HEK293T (cell line): ENCODE results near the gene ABLIM2.

Experiments
- CTCF ChIA-PET: fragments of 350-600 bp; formaldehyde crosslinking; extraction: SDS; loops from one replicate; lab custom pipeline; 2021; ENCODE audit warnings: antibody characterized with exemption, inconsistent platforms; lab: Yijun Ruan, JAX
- POLR2A ChIA-PET: fragments of 350-600 bp; formaldehyde crosslinking; extraction: SDS; loops from one replicate; lab custom pipeline; 2020; ENCODE audit warnings: antibody characterized with exemption, inconsistent platforms; lab: Yijun Ruan, JAX
- DNase-seq: peaks from one replicate; pipeline ENCODE4 v3.0.0; 2012; ENCODE audit warnings: mixed read lengths; ENCODE audit errors: extremely low spot score
- ARNT ChIP-seq: fragments of 450-650 bp; IDR thresholded peaks from 2 replicates; pipeline ENCODE4 v1.6.1; 2017; ENCODE audit warnings: mild to moderate bottlenecking
- BHLHE40 ChIP-seq: fragments of 450-650 bp; IDR thresholded peaks from 2 replicates; pipeline ENCODE4 v1.6.1; 2016; ENCODE audit warnings: mild to moderate bottlenecking, moderate library complexity, borderline replicate concordance
- CTBP1 ChIP-seq: fragments of 450-650 bp; IDR thresholded peaks from 2 replicates; pipeline ENCODE4 v1.6.1; 2016; ENCODE audit warnings: borderline replicate concordance
- ELF4 ChIP-seq: fragments of 450-650 bp; IDR thresholded peaks from 2 replicates; pipeline ENCODE4 v1.6.1; 2017; ENCODE audit warnings: antibody characterized with exemption
- FOXA1 ChIP-seq: fragments of 450-650 bp; IDR thresholded peaks from 2 replicates; pipeline ENCODE4 v1.6.1; 2016; ENCODE audit warnings: mild to moderate bottlenecking
- FOXK2 ChIP-seq: fragments of 450-650 bp; IDR thresholded peaks from 2 replicates; pipeline ENCODE4 v1.6.1; 2016; ENCODE audit warnings: mild to moderate bottlenecking
- FOXM1 ChIP-seq: fragments of 450-650 bp; IDR thresholded peaks from 2 replicates; pipeline ENCODE4 v1.6.1; 2017; ENCODE audit warnings: mild to moderate bottlenecking, borderline replicate concordance
- HDGF ChIP-seq: fragments of 450-650 bp; IDR thresholded peaks from 2 replicates; pipeline ENCODE4 v1.6.1; 2017; ENCODE audit warnings: antibody characterized with exemption, borderline replicate concordance
- L3MBTL2 ChIP-seq: fragments of 450-650 bp; conservative IDR thresholded peaks from 2 replicates; pipeline ENCODE4 v1.6.1; 2016; ENCODE audit warnings: mild to moderate bottlenecking
- LEF1 ChIP-seq: fragments of 450-650 bp; IDR thresholded peaks from 2 replicates; pipeline ENCODE4 v1.6.1; 2017; ENCODE audit warnings: mild to moderate bottlenecking, borderline replicate concordance
- NFRKB ChIP-seq: fragments of 450-650 bp; IDR thresholded peaks from 2 replicates; pipeline ENCODE4 v1.6.1; 2016; ENCODE audit warnings: mild to moderate bottlenecking, moderate library complexity
- PKNOX1 ChIP-seq: fragments of 450-650 bp; IDR thresholded peaks from 2 replicates; pipeline ENCODE4 v1.6.1; 2016
- SP1 ChIP-seq: fragments of 450-650 bp; IDR thresholded peaks from 2 replicates; pipeline ENCODE4 v1.6.1; 2017
- SUZ12 ChIP-seq: fragments of 450-650 bp; IDR thresholded peaks from 2 replicates; pipeline ENCODE4 v1.6.1; 2016; ENCODE audit warnings: mild to moderate bottlenecking
- TARDBP ChIP-seq: fragments of 450-650 bp; IDR thresholded peaks from 2 replicates; pipeline ENCODE4 v1.6.1; 2016
- ZNF384 ChIP-seq: fragments of 450-650 bp; IDR thresholded peaks from 2 replicates; pipeline ENCODE4 v1.6.1; 2016

ABLIM2 gene

DNA sequence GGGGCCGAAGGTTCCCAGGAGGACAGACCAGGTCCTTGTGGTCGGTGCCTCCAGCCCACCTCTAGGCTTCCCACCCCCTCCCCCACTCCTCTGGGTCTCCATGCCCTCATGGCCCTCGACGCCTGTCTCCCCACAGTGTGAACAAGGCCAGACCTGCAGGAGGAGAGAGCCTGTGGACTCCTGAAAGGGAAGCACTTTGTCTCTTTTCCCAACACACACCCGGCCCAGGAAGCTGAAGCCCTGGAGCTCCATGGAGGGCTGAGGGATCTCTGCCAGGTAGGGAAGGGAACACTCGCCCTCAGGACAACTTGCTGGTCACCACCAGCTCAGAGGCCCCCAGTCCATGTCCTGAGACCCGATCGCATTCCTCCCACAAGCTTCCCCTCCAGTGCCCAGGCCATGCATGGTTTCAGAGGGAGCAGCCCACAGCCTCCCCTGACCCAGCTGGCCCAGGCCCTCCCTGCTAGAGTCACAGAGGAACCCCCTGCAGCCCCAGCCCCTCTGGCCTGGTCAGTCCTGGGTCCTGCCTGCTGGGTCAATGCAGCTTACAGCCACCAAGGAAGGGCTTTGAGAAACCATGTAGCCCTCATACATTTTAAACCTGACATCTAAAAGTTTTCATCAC is 60.8 kb downstream of the ABLIM2 start:
- ChIA-PET POLR2A (no interaction called here), CTCF (no interaction called here)
- no peak for TF ChIP-seq TARDBP
- TF ChIP-seq BHLHE40, result no peak
- TF ChIP-seq SUZ12, result no peak
- no peak for TF ChIP-seq ELF4
- TF ChIP-seq PKNOX1, result no peak
- no peak for DNase-seq

GRCh38 chr4:8097141-8097541 is 61.5 kb downstream of the ABLIM2 start:
- ChIA-PET POLR2A (no interaction called here), CTCF (no interaction called here)
- no peak for TF ChIP-seq HDGF
- TF ChIP-seq PKNOX1, result no peak
- TF ChIP-seq FOXA1, result no peak
- no peak for TF ChIP-seq TARDBP
- TF ChIP-seq FOXM1, result no peak
- TF ChIP-seq SP1, result no peak
- TF ChIP-seq SUZ12, result no peak
- no peak for TF ChIP-seq L3MBTL2
- no peak for TF ChIP-seq BHLHE40
- no peak for TF ChIP-seq NFRKB
- no peak for TF ChIP-seq ARNT
- no peak for TF ChIP-seq CTBP1
- TF ChIP-seq ZNF384, result no peak
- no peak for DNase-seq

GRCh38 chr4:8096690-8097061 is 61.9 kb downstream of the ABLIM2 start:
- ChIA-PET CTCF (no interaction called here), POLR2A (no interaction called here)
- TF ChIP-seq ZNF384, result no peak
- TF ChIP-seq TARDBP, result no peak
- no peak for TF ChIP-seq NFRKB
- no peak for TF ChIP-seq CTBP1
- no peak for TF ChIP-seq FOXA1
- no peak for TF ChIP-seq SUZ12
- TF ChIP-seq ARNT, result no peak
- no peak for TF ChIP-seq L3MBTL2
- TF ChIP-seq LEF1, result no peak
- no peak for TF ChIP-seq ELF4
- TF ChIP-seq SP1, result no peak
- no peak for TF ChIP-seq BHLHE40
- TF ChIP-seq PKNOX1, result no peak
- no peak for DNase-seq

DNA sequence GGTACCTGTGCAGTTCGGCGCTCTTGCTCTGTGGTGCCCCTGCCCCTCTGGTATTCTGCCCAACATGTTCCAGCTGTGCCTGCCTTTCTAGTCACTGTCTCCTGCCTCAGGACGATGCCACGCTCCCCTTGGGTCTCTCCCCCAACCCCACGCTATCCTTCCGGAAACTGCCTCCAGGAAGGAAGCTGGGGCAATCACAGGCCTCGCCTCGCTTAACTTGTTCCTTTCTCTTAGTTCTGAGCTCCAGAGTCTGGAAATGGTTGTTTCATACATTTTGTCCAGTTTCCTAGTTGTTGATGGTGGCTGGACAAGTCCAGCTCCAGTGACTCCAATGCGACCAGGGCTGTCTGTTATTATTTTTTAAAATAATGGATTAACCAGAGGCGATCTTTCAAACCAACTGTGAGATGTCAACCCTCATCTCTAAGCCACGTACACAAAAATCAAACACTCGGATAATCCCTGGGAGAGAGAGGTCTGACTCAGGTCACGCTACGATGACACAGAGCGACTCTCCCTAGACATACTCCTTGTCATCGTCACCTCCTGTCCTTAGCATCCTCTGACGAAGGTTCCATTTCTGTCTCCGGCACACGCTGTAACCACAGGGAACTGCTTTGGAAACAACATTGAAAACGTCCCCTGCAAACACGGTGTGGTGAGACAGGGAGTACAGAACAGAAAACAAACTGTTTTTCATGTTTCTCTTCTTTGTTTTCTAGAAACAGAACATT is 62.5 kb downstream of the ABLIM2 start:
- TF ChIP-seq FOXM1 (no peak), LEF1 (no peak), SP1 (no peak), ARNT (no peak), HDGF (no peak), BHLHE40 (no peak), CTBP1 (no peak)
- no peak for DNase-seq
- ChIA-PET POLR2A (no interaction called here), CTCF (no interaction called here)

- POLR2A ChIA-PET, result no interaction called here
- DNase-seq, result no peak
- TF ChIP-seq ZNF384 (no peak), FOXM1 (no peak), PKNOX1 (no peak), NFRKB (no peak), L3MBTL2 (no peak), FOXK2 (no peak)
- CTCF ChIA-PET, result interaction anchor here (0.6 kb wide), 1 partner anchor 13 kb away, joined by 4 read pairs; no protein-coding TSS in a partner anchor
Measured at GRCh38 chr4:8093587-8094274, 64.9 kb downstream of the ABLIM2 start.

- no peak for TF ChIP-seq SP1
- TF ChIP-seq CTBP1, result no peak
- no peak for TF ChIP-seq FOXM1
- no peak for TF ChIP-seq ARNT
- no peak for TF ChIP-seq L3MBTL2
- no peak for TF ChIP-seq ZNF384
- TF ChIP-seq TARDBP, result no peak
- TF ChIP-seq ELF4, result no peak
- no peak for TF ChIP-seq PKNOX1
- no peak for TF ChIP-seq SUZ12
- TF ChIP-seq BHLHE40, result no peak
- no peak for TF ChIP-seq FOXK2
- TF ChIP-seq FOXA1, result no peak
- TF ChIP-seq HDGF, result no peak
- no peak for DNase-seq
- ChIA-PET POLR2A (no interaction called here), CTCF (no interaction called here)
Measured at GRCh38 chr4:8092282-8092681, 66.3 kb downstream of the ABLIM2 start.
